H1 (cell line): Measurements from ENCODE around the gene ANKRD12. TPM values are rescaled to one million over a fixed set of nuclear protein-coding genes. Genes with fewer than 3 reads are reported as not detected.

Experiments
- CTCF ChIA-PET: fragments of 300-600 bp; sonication (Branson Sonifier 250); formaldehyde crosslinking; loops from one replicate; lab custom pipeline; 2021; ENCODE audit not compliant: partially characterized antibody; lab: Charles Lee
- POLR2A ChIA-PET: fragments of 300-600 bp; sonication (Branson Sonifier 250); formaldehyde crosslinking; loops from one replicate; lab custom pipeline; 2021; ENCODE audit warnings: inconsistent platforms; ENCODE audit not compliant: partially characterized antibody; lab: Charles Lee
- DNase-seq, 2 experiments: peaks; one replicate each; pipeline versions ENCODE4 v3.0.0 to v3.0.0-alpha.2; 2010 to 2022; ENCODE audit warnings: low spot score in 2 of 2, low read depth in 1 of 2, mixed read lengths in 1 of 2
- FAIRE-seq: peaks from 2 replicates; lab custom pipeline; 2011; peaks lifted over from hg19 to GRCh38; lab: Jason Lieb, UNC
- H2AFZ ChIP-seq: 2 replicates; pipeline ENCODE4 v1.8.1; 2012; ENCODE audit warnings: low read length, inconsistent platforms
- H2AK5ac ChIP-seq: 2 replicates; pipeline ENCODE4 v1.6.1; 2013; ENCODE audit warnings: low read depth, low read length
- H2BK120ac ChIP-seq: replicated peaks from 2 replicates; pipeline ENCODE3; 2013; ENCODE audit warnings: low read depth, low read length, inconsistent platforms
- H2BK12ac ChIP-seq: 2 replicates; pipeline ENCODE4 v1.6.1; 2013; ENCODE audit warnings: low read depth, low read length
- H2BK15ac ChIP-seq: 2 replicates; pipeline ENCODE4 v1.6.1; 2013; ENCODE audit warnings: low read length
- H2BK20ac ChIP-seq: 2 replicates; pipeline ENCODE4 v1.6.1; 2013; ENCODE audit warnings: low read length
- H2BK5ac ChIP-seq: 2 replicates; pipeline ENCODE4 v1.6.1; 2013; ENCODE audit warnings: low read depth, low read length
- H3K14ac ChIP-seq: 2 replicates; pipeline ENCODE4 v1.6.1; 2013; ENCODE audit warnings: inconsistent platforms; ENCODE audit not compliant: insufficient read length
- H3K18ac ChIP-seq: 2 replicates; pipeline ENCODE4 v1.6.1; 2013; ENCODE audit warnings: low read length; ENCODE audit errors: extremely low read depth
- H3K23ac ChIP-seq: 2 replicates; pipeline ENCODE4 v1.6.1; 2013; ENCODE audit warnings: inconsistent platforms; ENCODE audit not compliant: insufficient read length
- H3K23me2 ChIP-seq: 2 replicates; pipeline ENCODE4 v1.6.1; 2013; ENCODE audit warnings: low read depth, low read length
- H3K27ac ChIP-seq: 2 replicates; pipeline ENCODE4 v1.6.1; 2011; ENCODE audit warnings: low read depth, low read length, inconsistent platforms
- H3K27me3 ChIP-seq, 4 experiments: replicated peaks in 1 of 4; 1 replicate in 1 of 4; 2 replicates in 3 of 4; pipeline versions ENCODE4 v1.6.1 to v1.8.1; 2011 to 2013; ENCODE audit warnings: low read length in 3 of 4, mild to moderate bottlenecking in 3 of 4, inconsistent platforms in 2 of 4, mixed read lengths in 2 of 4, moderate library complexity in 1 of 4; ENCODE audit not compliant: control insufficient read depth in 3 of 4, insufficient read depth in 3 of 4; ENCODE audit errors: extremely low read depth in 1 of 4
- H3K36me3 ChIP-seq, 4 experiments: 2 replicates each; pipeline versions ENCODE4 v1.6.1 to v1.8.1; 2011 to 2013; ENCODE audit warnings: mild to moderate bottlenecking in 4 of 4, low read length in 3 of 4, moderate library complexity in 2 of 4, control low read depth in 1 of 4, inconsistent platforms in 1 of 4; ENCODE audit not compliant: insufficient read depth in 4 of 4, control insufficient read depth in 2 of 4
- H3K4ac ChIP-seq: replicated peaks from 2 replicates; pipeline ENCODE3; 2013; ENCODE audit warnings: low read length, low read depth, mixed read lengths, inconsistent platforms; ENCODE audit not compliant: insufficient read length
- H3K4me1 ChIP-seq, 4 experiments: replicated peaks in 1 of 4; 1 replicate in 1 of 4; 2 replicates in 3 of 4; pipeline versions ENCODE4 v1.6.1 to v1.8.1; 2011 to 2013; ENCODE audit warnings: low read length in 3 of 4, inconsistent platforms in 2 of 4, mixed read lengths in 1 of 4; ENCODE audit not compliant: insufficient read depth in 4 of 4, control insufficient read depth in 3 of 4
- H3K4me2 ChIP-seq, 2 experiments: 2 replicates each; pipeline versions ENCODE4 v1.6.1 to v1.8.1; 2011 to 2013; ENCODE audit warnings: low read depth in 2 of 2, low read length in 2 of 2, control low read depth in 1 of 2, inconsistent platforms in 1 of 2, mild to moderate bottlenecking in 1 of 2; ENCODE audit not compliant: insufficient read depth in 1 of 2
- H3K4me3 ChIP-seq, 4 experiments: fragments of 200-600, 300-600 bp in 1 of 4; sonication (generic), shearing (Covaris generic), sonication (Bioruptor Twin) in 1 of 4; 2 replicates each; pipeline versions ENCODE4 v1.5.1 to v1.8.1; 2011 to 2016; ENCODE audit warnings: low read length in 4 of 4, low read depth in 3 of 4, control low read depth in 2 of 4, inconsistent platforms in 2 of 4, mild to moderate bottlenecking in 2 of 4, mixed read lengths in 1 of 4, moderate library complexity in 1 of 4; ENCODE audit not compliant: insufficient read depth in 2 of 4; ENCODE audit errors: extremely low read depth in 1 of 4
- H3K56ac ChIP-seq: replicated peaks from 2 replicates; pipeline ENCODE3; 2013; ENCODE audit warnings: low read depth, mild to moderate bottlenecking, mixed read lengths, low read length, inconsistent platforms; ENCODE audit not compliant: insufficient read length
- H3K79me1 ChIP-seq: 2 replicates; pipeline ENCODE4 v1.6.1; 2013; ENCODE audit warnings: low read depth, low read length, control low read depth
- H3K79me2 ChIP-seq, 2 experiments: 2 replicates each; pipeline versions ENCODE4 v1.6.1 to v1.8.1; 2012 to 2013; ENCODE audit warnings: low read length in 2 of 2, mild to moderate bottlenecking in 2 of 2, inconsistent platforms in 1 of 2; ENCODE audit not compliant: insufficient read depth in 2 of 2, control insufficient read depth in 1 of 2
- H3K9ac ChIP-seq, 4 experiments: replicated peaks in 1 of 4; 1 replicate in 1 of 4; 2 replicates in 3 of 4; pipeline versions ENCODE4 v1.6.1 to v1.8.1; 2011 to 2013; ENCODE audit warnings: low read depth in 3 of 4, low read length in 3 of 4, control low read depth in 2 of 4, mild to moderate bottlenecking in 2 of 4, moderate library complexity in 2 of 4, inconsistent platforms in 1 of 4; ENCODE audit errors: extremely low read depth in 1 of 4
- H3K9me3 ChIP-seq, 2 experiments: 2 replicates each; pipeline versions ENCODE4 v1.6.1 to v1.8.1; 2012 to 2013; ENCODE audit warnings: mild to moderate bottlenecking in 2 of 2, moderate library complexity in 2 of 2, control low read depth in 1 of 2, inconsistent platforms in 1 of 2, low read depth in 1 of 2, low read length in 1 of 2, mixed read lengths in 1 of 2; ENCODE audit not compliant: insufficient read depth in 2 of 2
- H4K20me1 ChIP-seq, 2 experiments: replicated peaks in 1 of 2; 2 replicates each; pipeline versions ENCODE3 to v1.8.1; 2011 to 2013; ENCODE audit warnings: inconsistent platforms in 2 of 2, low read length in 2 of 2, mild to moderate bottlenecking in 1 of 2; ENCODE audit not compliant: insufficient read depth in 2 of 2, control insufficient read depth in 1 of 2
- H4K5ac ChIP-seq: 2 replicates; pipeline ENCODE4 v1.6.1; 2013; ENCODE audit warnings: low read length, low read depth, mixed read lengths, inconsistent platforms; ENCODE audit not compliant: insufficient read length
- H4K8ac ChIP-seq: 2 replicates; pipeline ENCODE4 v1.8.0; 2013; ENCODE audit warnings: mild to moderate bottlenecking, moderate library complexity, low read length, inconsistent platforms; ENCODE audit not compliant: insufficient read depth; ENCODE audit errors: extremely low read depth
- H4K91ac ChIP-seq: replicated peaks from 2 replicates; pipeline ENCODE3; 2013; ENCODE audit warnings: low read length, mixed read lengths, inconsistent platforms; ENCODE audit not compliant: insufficient read length
- CHD1 ChIP-seq: IDR thresholded peaks from 2 replicates; pipeline ENCODE4 v1.6.1; 2012; ENCODE audit warnings: low read depth, low read length, improper control_type of control experiment
- GABPA ChIP-seq: IDR thresholded peaks from 2 replicates; pipeline ENCODE4 v1.6.1; 2011; ENCODE audit warnings: mild to moderate bottlenecking, low read length, moderate library complexity, borderline replicate concordance; ENCODE audit not compliant: insufficient read depth
- JUN ChIP-seq: IDR thresholded peaks from 2 replicates; pipeline ENCODE4 v1.6.1; 2011; ENCODE audit warnings: low read depth, mild to moderate bottlenecking, improper control_type of control experiment, low read length
- PHF8 ChIP-seq: fragments of 200-600 bp; sonication (generic); conservative IDR thresholded peaks from 2 replicates; pipeline ENCODE4 v1.7.1; 2012; ENCODE audit warnings: low read depth, mild to moderate bottlenecking, inconsistent platforms, low read length, moderate library complexity
- RAD21 ChIP-seq, 2 experiments: IDR thresholded peaks in 1 of 2; conservative IDR thresholded peaks in 1 of 2; 2 replicates each; pipeline ENCODE4 v1.6.1; 2011; ENCODE audit warnings: low read depth in 2 of 2, low read length in 2 of 2, improper control_type of control experiment in 1 of 2, inconsistent platforms in 1 of 2, mild to moderate bottlenecking in 1 of 2, moderate library complexity in 1 of 2
- SAP30 ChIP-seq: fragments of 300-600 bp; sonication (generic); IDR thresholded peaks from 2 replicates; pipeline ENCODE4 v1.7.1; 2012; ENCODE audit warnings: low read length, moderate library complexity, mild to moderate bottlenecking, inconsistent platforms; ENCODE audit not compliant: insufficient read depth, insufficient replicate concordance
- SIRT6 ChIP-seq: IDR thresholded peaks from one replicate; pipeline ENCODE4 v1.7.1; 2012; ENCODE audit warnings: low read length, inconsistent platforms
- WGBS, 2 experiments: shearing (Covaris generic) in 1 of 2; methylation state at CpG; one replicate each; pipeline versions ENCODE4 v1.1.6 to v1.1.7; 2013 to 2015; ENCODE audit warnings: low lambda C conversion rate in 2 of 2, mixed read lengths in 2 of 2, inconsistent platforms in 1 of 2, low coverage in 1 of 2, missing lambda C conversion rate in 1 of 2; ENCODE audit not compliant: insufficient replicate concordance in 2 of 2, insufficient coverage in 1 of 2, insufficient read length in 1 of 2; ENCODE audit errors: extremely low coverage in 1 of 2, missing lambda C conversion rate in 1 of 2; 5-methylcytosine and 5-hydroxymethylcytosine counted together
- polyA plus RNA-seq, 7 experiments: library from polyadenylated mRNA; depleted of rRNA in 3 of 7; stranded (reverse) in 5 of 7; unstranded in 2 of 7; fragments of >200 nt in 5 of 7; fragments of 200-250 nt in 2 of 7; gene quantifications; 1 replicate in 5 of 7; 2 replicates in 1 of 7; 4 replicates in 1 of 7; pipeline versions ENCODE4 v1.2.1 to v1.2.3, GENCODE V29; 2011 to 2013; ENCODE audit warnings: missing spikeins in 2 of 7, mixed read lengths in 2 of 7
- total RNA-seq: library from RNA; stranded (reverse); fragmentation: NEBNext Ultra II Directional; extraction: Animal tissue kit (Norgen Biotek cat#: 25700); gene quantifications from 2 replicates; pipeline ENCODE4 v1.2.1, GENCODE V29; 2021

Gene ANKRD12
- total and polyA plus RNA-seq, 2 of the 8 experiments (the other 6 are each of a cell fraction or from before 2014, with no cell fraction given) = 2.6 to 37.9 TPM

DNA sequence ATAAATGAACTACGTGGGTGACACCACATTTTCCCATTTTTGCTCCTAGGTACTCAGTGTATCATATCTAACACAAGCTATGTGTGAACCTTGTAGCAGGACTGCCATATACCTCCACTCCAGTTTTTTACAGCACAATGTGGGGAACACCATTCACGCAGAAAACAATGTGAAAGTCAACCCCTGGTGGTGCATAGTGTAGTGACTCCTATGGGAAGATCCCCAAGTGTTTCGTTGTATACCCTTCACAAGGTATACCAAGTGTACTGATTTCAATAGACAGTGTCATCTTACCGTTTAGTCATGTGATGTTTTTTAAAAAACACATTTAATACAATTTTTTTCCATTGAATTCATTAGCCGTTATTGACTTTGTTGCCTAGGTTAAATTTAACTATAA lies 68.1 kb downstream of the ANKRD12 start:
- Histone ChIP-seq H2BK120ac (no peak overlapping the region), H3K4me2 (no peak overlapping the region), H4K5ac (no peak overlapping the region), H3K79me2 (0 out of 4 replicates have a peak, but pooled peaks cover 0 to 4% of the 10 kb centered on the region in 2 experiments), H3K36me3 (peaks cover 0 to 11% (median 0%) of the 10 kb centered on the region in 4 experiments; a peak in 1 of 8 replicates), H3K4ac (no peak overlapping the region), H2BK5ac (no peak overlapping the region), H2BK12ac (no peak overlapping the region), H4K8ac (no peak overlapping the region), H2AFZ (no peak overlapping the region), H2BK20ac (no peak overlapping the region), H3K9ac (no peak overlapping the region), H2AK5ac (no peak overlapping the region), H3K27ac (no peak overlapping the region), H3K14ac (no peak overlapping the region), H2BK15ac (no peak overlapping the region), H3K4me3 (no peak overlapping the region), H3K27me3 (no peaks in the 10 kb centered on the region), H3K18ac (no peak overlapping the region), H3K56ac (no peak overlapping the region), H3K23ac (no peak overlapping the region), H4K20me1 (no peaks in the 10 kb centered on the region), H3K23me2 (no peaks in the 10 kb centered on the region), H3K79me1 (no peaks in the 10 kb centered on the region), H4K91ac (no peak overlapping the region), H3K9me3 (no peaks in the 10 kb centered on the region), H3K4me1 (peaks cover 0 to 4% (median 2%) of the 10 kb centered on the region in 4 experiments; a peak in 2 of 7 replicates)
- ChIA-PET CTCF (interaction anchor here (1.0 to 1.3 kb wide), 2 partner anchors 10 to 29 kb away, joined by 3 to 4 read pairs; no protein-coding TSS in a partner anchor), POLR2A (interaction anchor here (1.2 kb wide), 1 partner anchor 13 kb away, joined by 3 read pairs; no protein-coding TSS in a partner anchor)
- no peak for DNase-seq
- 87% methylated on average over 5 of the region's 5 CpGs; no CpG with 5 or more reads in 1 of the 2 experiments for WGBS, 2 experiments
- FAIRE-seq = peak; percentile 68
- TF ChIP-seq CHD1 = no peak
- no peak for TF ChIP-seq RAD21 (IDR thresholded peaks at IDR 0.05 in 1 of 2, conservative IDR thresholded peaks at IDR 0.05 in 1 of 2; ENCODE audit: low read depth in 2 of 2, low read length in 2 of 2)
- no peak for TF ChIP-seq SAP30
- TF ChIP-seq JUN = no peak
- no peak for TF ChIP-seq GABPA
- TF ChIP-seq SIRT6 = no peak
- no peak for TF ChIP-seq PHF8
